ENCODE data around the gene SYT17.

Gene SYT17

DNA sequence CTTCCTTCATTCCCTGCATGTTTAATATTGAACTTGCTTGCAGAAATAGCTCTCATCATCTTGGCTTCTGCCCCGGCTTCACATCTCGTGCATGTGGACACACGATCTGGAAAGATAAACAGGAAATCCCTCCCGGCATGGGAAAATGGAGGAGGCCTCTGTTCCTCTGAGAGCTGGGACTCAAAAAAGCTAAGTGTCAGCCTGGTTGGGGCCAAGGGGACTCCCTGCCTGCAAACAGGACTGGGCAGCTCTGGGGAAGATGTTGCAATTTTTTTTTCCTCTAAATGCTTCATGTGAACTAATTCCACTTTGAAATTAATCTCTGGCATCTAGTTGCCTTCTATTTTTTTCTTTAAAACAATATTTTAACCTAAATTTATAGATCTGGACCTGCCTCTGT, 29.4 kb upstream of the SYT17 start:
- TF ChIP-seq, protein P1, sequence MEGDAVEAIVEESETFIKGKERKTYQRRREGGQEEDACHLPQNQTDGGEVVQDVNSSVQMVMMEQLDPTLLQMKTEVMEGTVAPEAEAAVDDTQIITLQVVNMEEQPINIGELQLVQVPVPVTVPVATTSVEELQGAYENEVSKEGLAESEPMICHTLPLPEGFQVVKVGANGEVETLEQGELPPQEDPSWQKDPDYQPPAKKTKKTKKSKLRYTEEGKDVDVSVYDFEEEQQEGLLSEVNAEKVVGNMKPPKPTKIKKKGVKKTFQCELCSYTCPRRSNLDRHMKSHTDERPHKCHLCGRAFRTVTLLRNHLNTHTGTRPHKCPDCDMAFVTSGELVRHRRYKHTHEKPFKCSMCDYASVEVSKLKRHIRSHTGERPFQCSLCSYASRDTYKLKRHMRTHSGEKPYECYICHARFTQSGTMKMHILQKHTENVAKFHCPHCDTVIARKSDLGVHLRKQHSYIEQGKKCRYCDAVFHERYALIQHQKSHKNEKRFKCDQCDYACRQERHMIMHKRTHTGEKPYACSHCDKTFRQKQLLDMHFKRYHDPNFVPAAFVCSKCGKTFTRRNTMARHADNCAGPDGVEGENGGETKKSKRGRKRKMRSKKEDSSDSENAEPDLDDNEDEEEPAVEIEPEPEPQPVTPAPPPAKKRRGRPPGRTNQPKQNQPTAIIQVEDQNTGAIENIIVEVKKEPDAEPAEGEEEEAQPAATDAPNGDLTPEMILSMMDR (conservative IDR thresholded peaks at IDR 0.05; ENCODE audit: low read depth) = no peak
- ChIA-PET CTCF (interaction anchor here (0.6 to 0.9 kb wide), 5 partner anchors 24 to 379 kb away, joined by 3 to 4 read pairs (median 3); no protein-coding TSS in a partner anchor), POLR2A (ENCODE audit: low non-redundant PET) (interaction anchor here (0.7 to 0.9 kb wide), 3 partner anchors 25 to 35 kb away, joined by 3 to 10 read pairs (median 5); partner anchors contain the start of gene ITPRIPL2)
- peak; percentile 89 for DNase-seq (ENCODE audit: low spot score)
- peak overlapping the region; percentile 98 for H3K27ac ChIP-seq

DNA sequence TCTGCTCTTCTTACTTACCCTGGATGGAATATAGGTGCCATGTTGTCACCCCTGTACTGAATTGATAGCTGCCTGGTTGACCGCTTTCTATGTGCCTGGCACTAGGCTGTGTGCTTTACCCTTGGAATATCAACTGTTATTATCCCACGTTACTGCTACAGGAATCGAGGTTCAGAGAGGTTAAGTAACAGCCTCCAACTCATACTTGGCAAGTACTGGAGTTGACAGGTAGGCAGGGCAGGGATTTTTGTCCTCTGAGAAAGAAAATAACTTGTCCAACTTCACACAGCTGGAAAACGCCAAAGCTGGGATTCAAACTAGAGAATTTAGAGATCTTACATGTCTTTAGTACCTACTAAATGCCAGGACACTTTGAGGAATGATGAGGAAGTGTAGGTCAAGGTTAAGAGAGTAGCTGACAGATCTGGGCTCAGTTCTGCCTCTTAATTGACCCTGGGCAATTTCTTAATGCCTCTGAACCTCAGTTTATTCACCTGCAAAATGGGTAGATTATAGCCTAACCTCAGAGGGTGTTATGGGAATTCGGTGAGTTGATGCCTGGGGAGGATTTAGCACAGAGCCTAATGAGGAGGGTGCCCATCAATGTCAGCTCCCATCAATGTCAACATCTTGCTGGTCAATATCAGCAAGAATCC, 28.5 kb upstream of the SYT17 start:
- ChIA-PET CTCF (interaction anchor here (0.6 to 0.9 kb wide), 4 partner anchors 23 to 53 kb away, joined by 3 to 4 read pairs (median 3); no protein-coding TSS in a partner anchor), POLR2A (ENCODE audit: low non-redundant PET) (no interaction called here)
- TF ChIP-seq, protein P1 (conservative IDR thresholded peaks at IDR 0.05; ENCODE audit: low read depth) = no peak
- H3K27ac ChIP-seq = no peak overlapping the region
- no peak for DNase-seq (ENCODE audit: low spot score)

DNA sequence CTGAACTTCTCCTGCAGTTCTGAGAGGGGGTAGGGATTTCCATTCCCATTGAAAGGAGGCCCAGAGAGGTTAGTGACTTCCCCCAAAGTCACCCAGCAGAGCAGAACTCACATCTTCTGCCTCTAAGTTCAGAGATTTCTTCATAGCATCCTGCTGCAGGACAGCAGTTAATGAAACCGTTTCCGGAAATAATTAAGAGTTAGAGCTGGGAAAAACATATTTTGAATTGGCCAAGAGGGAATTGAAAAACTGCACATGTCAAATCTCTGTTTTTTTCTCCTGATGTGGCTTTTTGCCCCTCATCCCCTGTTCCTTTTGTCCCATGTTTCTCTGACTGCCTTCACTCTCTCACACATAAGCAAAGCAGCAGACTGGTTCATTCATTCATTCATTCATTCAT, 27.6 kb upstream of the SYT17 start:
- CTCF ChIA-PET = interaction anchor here (0.6 to 0.9 kb wide), 2 partner anchors 26 to 33 kb away, joined by 3 read pairs; no protein-coding TSS in a partner anchor
- no peak overlapping the region for H3K27ac ChIP-seq
- TF ChIP-seq, protein P1 (conservative IDR thresholded peaks at IDR 0.05; ENCODE audit: low read depth) = no peak
- POLR2A ChIA-PET (ENCODE audit: low non-redundant PET) = no interaction called here
- DNase-seq (ENCODE audit: low spot score) = no peak

DNA sequence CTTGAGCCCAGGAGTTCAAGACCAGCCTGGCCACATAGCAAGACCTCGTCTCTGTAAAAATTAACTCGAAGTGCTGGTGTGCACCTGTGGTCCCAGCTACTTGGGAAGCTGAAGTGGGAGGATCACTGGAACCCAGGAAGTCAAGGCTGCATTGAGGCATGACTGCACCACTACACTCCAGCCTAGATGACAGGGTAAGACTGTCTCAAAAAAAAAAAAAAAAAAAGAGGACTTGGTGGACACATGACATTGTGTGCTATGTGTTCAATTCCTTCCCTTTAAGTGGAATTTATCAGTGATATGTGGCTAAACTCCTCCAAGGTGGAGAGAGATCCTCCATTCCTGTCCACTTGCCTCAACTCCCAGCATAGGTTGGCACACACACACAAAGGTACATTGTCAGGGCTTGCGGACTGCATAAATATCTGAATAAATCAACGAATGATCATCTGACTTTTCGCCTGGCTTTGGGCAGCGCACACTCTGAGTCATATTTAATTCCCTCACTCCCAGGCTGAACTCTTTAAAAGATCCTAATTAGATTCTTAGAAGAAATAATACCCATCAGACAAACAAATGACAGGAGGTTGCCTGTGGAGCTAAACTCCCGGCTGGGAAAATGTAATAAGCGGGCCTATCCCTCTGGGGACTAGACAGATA, 25.0 kb upstream of the SYT17 start:
- ChIA-PET POLR2A (ENCODE audit: low non-redundant PET) (no interaction called here), CTCF (interaction anchor here (0.6 to 1.3 kb wide), 2 partner anchors 9 to 57 kb away, joined by 3 read pairs; no protein-coding TSS in a partner anchor)
- TF ChIP-seq, protein P1 (conservative IDR thresholded peaks at IDR 0.05; ENCODE audit: low read depth) = no peak
- peak overlapping the region; percentile 73 for H3K27ac ChIP-seq
- DNase-seq (ENCODE audit: low spot score) = peak; percentile 44

DNA sequence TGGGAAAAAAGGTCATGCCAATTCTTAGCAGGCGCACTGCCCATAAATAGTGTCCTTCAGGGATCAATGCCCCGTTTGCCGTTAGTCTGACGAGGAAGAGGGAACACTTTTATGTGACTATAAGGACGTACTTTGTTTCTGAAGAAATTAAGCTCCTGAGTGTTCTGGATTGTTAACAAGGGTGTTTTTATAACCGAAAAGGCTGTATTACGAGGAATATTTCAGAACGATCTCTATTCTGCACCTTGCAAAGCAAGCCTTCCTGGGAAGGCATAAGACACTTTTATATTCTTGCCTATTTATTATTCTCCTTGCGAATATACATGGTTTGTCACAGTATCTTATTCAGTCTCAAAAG, 24.5 kb upstream of the SYT17 start:
- ChIA-PET CTCF (interaction anchor here (0.6 to 1.3 kb wide), 2 partner anchors 8 to 58 kb away, joined by 3 read pairs; no protein-coding TSS in a partner anchor), POLR2A (ENCODE audit: low non-redundant PET) (no interaction called here)
- TF ChIP-seq, protein P1 (conservative IDR thresholded peaks at IDR 0.05; ENCODE audit: low read depth) = no peak
- H3K27ac ChIP-seq = no peak overlapping the region
- no peak for DNase-seq (ENCODE audit: low spot score)

DNA sequence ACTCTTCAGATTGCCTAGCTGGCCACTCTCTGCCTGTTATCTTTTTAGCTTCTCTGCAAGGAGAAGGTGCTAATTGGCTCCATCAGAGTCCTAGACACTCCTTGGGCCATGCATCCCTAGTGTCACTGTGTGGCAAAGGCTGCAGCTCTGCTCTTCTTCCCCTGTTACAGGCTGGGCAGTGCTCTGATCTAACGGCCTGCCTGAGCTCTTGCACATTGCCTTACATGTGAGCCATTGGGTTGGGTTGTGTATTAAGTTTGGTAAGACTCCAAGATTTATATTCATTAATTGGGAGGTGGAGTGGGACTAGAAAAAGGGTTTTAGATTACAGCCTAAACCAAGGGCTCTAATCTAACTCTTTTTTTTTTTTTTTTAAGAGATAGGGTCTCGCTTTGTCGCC, 23.0 kb upstream of the SYT17 start:
- no peak for DNase-seq (ENCODE audit: low spot score)

More for the DNA sequence above, 23.0 kb upstream of the SYT17 start:
- TF ChIP-seq, protein P1 (conservative IDR thresholded peaks at IDR 0.05; ENCODE audit: low read depth) = no peak
- no peak overlapping the region for H3K27ac ChIP-seq
- ChIA-PET POLR2A (ENCODE audit: low non-redundant PET) (interaction anchor here (0.7 kb wide), 1 partner anchor 69 kb away, joined by 3 read pairs; no protein-coding TSS in a partner anchor), CTCF (interaction anchor here (0.6 kb wide), 1 partner anchor 37 kb away, joined by 3 read pairs; no protein-coding TSS in a partner anchor)
